ENCODE results near the gene SNX10. TPM values are rescaled to one million over a fixed set of nuclear protein-coding genes. Genes with fewer than 3 reads are reported as not detected.

SNX10 gene
- total and polyA plus RNA-seq, 7 donors = 1.7 to 8.2 (median 4.9) TPM

- intact Hi-C loops (cut with DNase I) = no loop called here
Observed at GRCh38 chr7:26265499-26266075, 26.1 kb upstream of the SNX10 start.

GRCh38 chr7:26267601-26268166 is 24.0 kb upstream of the SNX10 start:
- Histone ChIP-seq H3K27ac (no peak overlapping the region), H3K4me3 (no peak overlapping the region), H3K27me3 (no peaks in the 10 kb centered on the region), H3K4me1 (no peaks in the 10 kb centered on the region), H3K36me3 (no peaks in the 10 kb centered on the region), H3K9me3 (no peaks in the 10 kb centered on the region)
- no peak for TF ChIP-seq POLR2A (IDR thresholded peaks at IDR 0.05)
- no peak for TF ChIP-seq POLR2AphosphoS5 (IDR thresholded peaks at IDR 0.05)
- TF ChIP-seq EP300 (IDR thresholded peaks at IDR 0.05) = no peak
- TF ChIP-seq CTCF (IDR thresholded peaks at IDR 0.05) = no peak
- 90 to 91% methylated on average over 9 of the region's 9 CpGs for WGBS, 2 donors
- DNase-seq = no peak
- intact Hi-C loops (cut with DNase I) = no loop called here

More at GRCh38 chr7:26265499-26266075, 26.1 kb upstream of the SNX10 start:
- no peak overlapping the region for H3K4me3 ChIP-seq
- TF ChIP-seq EP300 (IDR thresholded peaks at IDR 0.05) (no peak), POLR2A (IDR thresholded peaks at IDR 0.05) (no peak)
- H3K36me3 ChIP-seq = no peaks in the 10 kb centered on the region
- H3K27me3 ChIP-seq = no peaks in the 10 kb centered on the region
- H3K9me3 ChIP-seq = no peaks in the 10 kb centered on the region
- H3K27ac ChIP-seq = no peak overlapping the region
- H3K4me1 ChIP-seq = no peaks in the 10 kb centered on the region
- DNase-seq = no peak
- 76 to 78% methylated on average over 5 of the region's 5 CpGs for WGBS, 2 donors

- Histone ChIP-seq H3K4me3 (no peak overlapping the region), H3K36me3 (no peaks in the 10 kb centered on the region), H3K9me3 (no peaks in the 10 kb centered on the region), H3K4me1 (no peaks in the 10 kb centered on the region), H3K27ac (no peak overlapping the region), H3K27me3 (no peaks in the 10 kb centered on the region)
- WGBS, 2 donors = 85 to 91% methylated on average over 3 of the region's 3 CpGs
- no peak for DNase-seq
- TF ChIP-seq EP300 (IDR thresholded peaks at IDR 0.05) = no peak
- TF ChIP-seq POLR2AphosphoS5 (IDR thresholded peaks at IDR 0.05) = no peak
- TF ChIP-seq POLR2A (IDR thresholded peaks at IDR 0.05) = no peak
- TF ChIP-seq CTCF (IDR thresholded peaks at IDR 0.05) = no peak
- intact Hi-C loops (cut with DNase I) = no loop called here
Observed at GRCh38 chr7:26275213-26275612, 16.4 kb upstream of the SNX10 start.

GRCh38 chr7:26278770-26279169 is 12.9 kb upstream of the SNX10 start:
- Histone ChIP-seq H3K27ac (no peak overlapping the region), H3K36me3 (no peaks in the 10 kb centered on the region), H3K4me1 (no peaks in the 10 kb centered on the region), H3K4me3 (no peak overlapping the region), H3K9me3 (no peaks in the 10 kb centered on the region), H3K27me3 (no peaks in the 10 kb centered on the region)
- no peak for DNase-seq
- intact Hi-C loops (cut with DNase I) = no loop called here
- TF ChIP-seq CTCF (IDR thresholded peaks at IDR 0.05) (no peak), POLR2AphosphoS5 (IDR thresholded peaks at IDR 0.05) (no peak), POLR2A (IDR thresholded peaks at IDR 0.05) (no peak)
- 0 to 31% methylated on average over 1 of the region's 1 CpG for WGBS, 2 donors

GRCh38 chr7:26279405-26279804 is 12.3 kb upstream of the SNX10 start:
- no peaks in the 10 kb centered on the region for H3K4me1 ChIP-seq
- intact Hi-C loops (cut with DNase I) = no loop called here
- no peaks in the 10 kb centered on the region for H3K27me3 ChIP-seq
- no peaks in the 10 kb centered on the region for H3K9me3 ChIP-seq
- no peak for TF ChIP-seq POLR2AphosphoS5 (IDR thresholded peaks at IDR 0.05)
- no peak for TF ChIP-seq CTCF (IDR thresholded peaks at IDR 0.05)
- no peak for TF ChIP-seq EP300 (IDR thresholded peaks at IDR 0.05)
- no peak for TF ChIP-seq POLR2A (IDR thresholded peaks at IDR 0.05)
- no peak overlapping the region for H3K27ac ChIP-seq
- no peaks in the 10 kb centered on the region for H3K36me3 ChIP-seq
- WGBS, 2 donors = 75 to 83% methylated on average over 4 of the region's 4 CpGs
- no peak for DNase-seq
- no peak overlapping the region for H3K4me3 ChIP-seq
